Mesenchymal stem cell (in vitro differentiated cells and primary cell): Measurements from ENCODE around the gene ATL2.

Experiments
- DNase-seq: peaks from one replicate; pipeline ENCODE4 v3.0.0-alpha.2; 2013
- H2AFZ ChIP-seq: one replicate; pipeline ENCODE4 v1.6.1; 2013; ENCODE audit warnings: low read depth, mild to moderate bottlenecking, control low read depth, inconsistent platforms, low read length, moderate library complexity
- H2AK5ac ChIP-seq: 2 replicates; pipeline ENCODE4 v1.6.1; 2013; ENCODE audit warnings: low read length, moderate library complexity, mild to moderate bottlenecking, inconsistent platforms; ENCODE audit not compliant: severe bottlenecking
- H2BK120ac ChIP-seq: one replicate; pipeline ENCODE4 v1.6.1; 2013; ENCODE audit warnings: low read depth, mild to moderate bottlenecking, inconsistent platforms, low read length, moderate library complexity
- H2BK12ac ChIP-seq, 2 experiments: one replicate each; pipeline ENCODE4 v1.6.1; 2013; ENCODE audit warnings: inconsistent platforms in 2 of 2, low read length in 2 of 2, mild to moderate bottlenecking in 2 of 2, moderate library complexity in 2 of 2, control low read depth in 1 of 2
- H2BK15ac ChIP-seq: one replicate; pipeline ENCODE4 v1.6.1; 2013; ENCODE audit warnings: mild to moderate bottlenecking, low read depth, inconsistent platforms; ENCODE audit not compliant: poor library complexity, severe bottlenecking
- H2BK5ac ChIP-seq: 2 replicates; pipeline ENCODE4 v1.6.1; 2013; ENCODE audit warnings: low read depth, mild to moderate bottlenecking, low read length, control low read depth, inconsistent platforms; ENCODE audit not compliant: poor library complexity, severe bottlenecking
- H3K14ac ChIP-seq, 2 experiments: one replicate each; pipeline ENCODE4 v1.6.1; 2013; ENCODE audit warnings: inconsistent platforms in 2 of 2, low read length in 2 of 2, control low read depth in 1 of 2, mild to moderate bottlenecking in 1 of 2, moderate library complexity in 1 of 2
- H3K18ac ChIP-seq, 2 experiments: one replicate each; pipeline ENCODE4 v1.6.1; 2013; ENCODE audit warnings: inconsistent platforms in 2 of 2, low read length in 2 of 2, control low read depth in 1 of 2, low read depth in 1 of 2, mild to moderate bottlenecking in 1 of 2
- H3K23ac ChIP-seq, 2 experiments: one replicate each; pipeline ENCODE4 v1.6.1; 2013; ENCODE audit warnings: inconsistent platforms in 2 of 2, low read length in 2 of 2, mild to moderate bottlenecking in 2 of 2, moderate library complexity in 2 of 2, control low read depth in 1 of 2
- H3K27ac ChIP-seq: 2 replicates; pipeline ENCODE4 v1.5.1; 2013; ENCODE audit warnings: mild to moderate bottlenecking, moderate library complexity, low read length, control low read depth, inconsistent platforms; ENCODE audit not compliant: poor library complexity, severe bottlenecking
- H3K27me3 ChIP-seq, 2 experiments: 2 replicates each; pipeline versions ENCODE4 v1.6.1 to v1.7.0; 2013; ENCODE audit warnings: low read length in 2 of 2, mild to moderate bottlenecking in 2 of 2, moderate library complexity in 2 of 2, control low read depth in 1 of 2, inconsistent platforms in 1 of 2; ENCODE audit not compliant: control insufficient read depth in 1 of 2, insufficient read depth in 1 of 2
- H3K36me3 ChIP-seq, 2 experiments: 2 replicates each; pipeline versions ENCODE4 v1.6.1 to v1.7.0; 2013; ENCODE audit warnings: low read length in 2 of 2, control low read depth in 1 of 2, inconsistent platforms in 1 of 2, low read depth in 1 of 2, mild to moderate bottlenecking in 1 of 2; ENCODE audit not compliant: insufficient read depth in 2 of 2, control insufficient read depth in 1 of 2
- H3K4ac ChIP-seq, 2 experiments: one replicate each; pipeline ENCODE4 v1.6.1; 2013; ENCODE audit warnings: inconsistent platforms in 2 of 2, low read length in 2 of 2, mild to moderate bottlenecking in 2 of 2, moderate library complexity in 2 of 2, control low read depth in 1 of 2, low read depth in 1 of 2
- H3K4me1 ChIP-seq: 2 replicates; pipeline ENCODE4 v1.6.1; 2013; ENCODE audit warnings: low read depth, low read length, control low read depth; ENCODE audit not compliant: control insufficient read depth, insufficient read depth
- H3K4me2 ChIP-seq: 2 replicates; pipeline ENCODE4 v1.6.1; 2013; ENCODE audit warnings: low read length, mild to moderate bottlenecking, inconsistent platforms; ENCODE audit not compliant: poor library complexity, severe bottlenecking
- H3K4me3 ChIP-seq, 2 experiments: 2 replicates each; pipeline versions ENCODE4 v1.5.1 to v1.7.0; 2013; ENCODE audit warnings: low read length in 2 of 2, mild to moderate bottlenecking in 2 of 2, control low read depth in 1 of 2, low read depth in 1 of 2; ENCODE audit not compliant: insufficient read depth in 1 of 2
- H3K79me1 ChIP-seq: replicated peaks from 2 replicates; pipeline ENCODE4 v1.6.1; 2013; ENCODE audit warnings: mild to moderate bottlenecking, control low read depth, low read length, inconsistent platforms; ENCODE audit not compliant: poor library complexity, severe bottlenecking
- H3K9ac ChIP-seq: 2 replicates; pipeline ENCODE4 v1.7.0; 2013; ENCODE audit warnings: mild to moderate bottlenecking, low read length, moderate library complexity
- H3K9me3 ChIP-seq: 2 replicates; pipeline ENCODE4 v1.7.0; 2013; ENCODE audit warnings: mild to moderate bottlenecking, low read length; ENCODE audit not compliant: control insufficient read depth
- H4K8ac ChIP-seq: one replicate; pipeline ENCODE4 v1.6.1; 2013; ENCODE audit warnings: inconsistent platforms, mild to moderate bottlenecking, low read length, moderate library complexity
- H4K91ac ChIP-seq: one replicate; pipeline ENCODE4 v1.6.1; 2013; ENCODE audit warnings: mild to moderate bottlenecking, low read length, inconsistent platforms
- WGBS: methylation state at CpG from one replicate; pipeline ENCODE4 v1.1.7; 2013; ENCODE audit warnings: mixed read lengths; 5-methylcytosine and 5-hydroxymethylcytosine counted together

Gene ATL2

DNA sequence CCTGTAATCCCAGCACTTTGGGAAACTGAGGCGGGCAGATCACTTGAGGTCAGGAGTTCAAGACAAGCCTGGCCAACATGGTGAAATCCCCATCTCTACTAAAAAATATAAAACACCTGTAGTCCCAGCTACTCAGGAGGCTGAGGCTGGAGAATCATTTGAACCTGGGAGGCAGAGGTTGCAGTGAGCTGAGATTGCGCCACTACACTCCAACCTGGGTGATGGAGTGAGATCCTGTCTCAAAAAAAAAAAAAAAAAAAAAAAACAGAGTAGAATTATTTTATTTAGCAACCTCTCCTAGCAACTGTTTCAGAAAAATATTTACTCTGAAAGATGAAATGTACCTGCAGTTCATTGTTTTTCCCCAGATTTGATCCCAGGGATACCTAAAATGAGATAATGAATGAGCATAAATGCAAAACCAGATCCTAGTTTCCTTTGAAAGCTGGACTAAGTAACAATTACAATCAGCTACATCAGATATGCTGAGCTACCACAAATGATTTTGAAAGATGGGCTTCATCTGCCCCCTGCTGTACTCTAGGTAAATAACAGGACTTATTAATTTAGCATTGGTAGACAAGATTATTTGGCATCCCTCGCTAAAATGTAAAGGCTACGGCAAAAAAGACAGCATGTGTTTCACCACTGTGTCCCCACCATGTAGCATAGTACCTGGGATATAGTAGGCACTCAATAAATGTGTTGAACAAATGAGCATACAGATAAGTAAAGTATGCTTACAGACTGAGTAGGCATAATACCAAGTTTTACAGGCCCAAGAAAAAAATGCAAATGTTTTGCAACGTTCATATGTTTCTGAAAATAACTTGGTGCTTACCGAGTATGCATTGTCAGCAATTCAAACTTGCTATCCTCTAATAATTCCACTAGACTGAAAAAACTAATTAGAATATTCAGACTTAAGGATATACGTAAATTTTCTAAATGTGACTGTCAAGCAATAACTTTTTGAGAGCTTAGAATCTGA, 102.5 kb downstream of the ATL2 start:
- Histone ChIP-seq H2BK12ac (no peak overlapping the region), H2AK5ac (peak overlapping the region; percentile 68), H2AFZ (no peak overlapping the region), H3K27ac (no peak overlapping the region), H2BK5ac (no peak overlapping the region), H3K4me2 (no peak overlapping the region), H3K27me3 (no peaks in the 10 kb centered on the region), H3K4ac (no peak overlapping the region), H3K14ac (no peak overlapping the region), H3K23ac (no peak overlapping the region), H3K9me3 (peaks cover 5% of the 10 kb centered on the region), H3K4me1 (peaks cover 8% of the 10 kb centered on the region), H2BK15ac (no peak overlapping the region), H3K79me1 (no peaks in the 10 kb centered on the region), H3K36me3 (no peaks in the 10 kb centered on the region), H3K18ac (no peak overlapping the region), H2BK120ac (no peak overlapping the region), H4K91ac (no peak overlapping the region), H4K8ac (no peak overlapping the region), H3K9ac (peak overlapping the region; percentile 73), H3K4me3 (no peak overlapping the region)
- peak; percentile 85 for DNase-seq
- WGBS = 72% methylated on average over 6 of the region's 7 CpGs

DNA sequence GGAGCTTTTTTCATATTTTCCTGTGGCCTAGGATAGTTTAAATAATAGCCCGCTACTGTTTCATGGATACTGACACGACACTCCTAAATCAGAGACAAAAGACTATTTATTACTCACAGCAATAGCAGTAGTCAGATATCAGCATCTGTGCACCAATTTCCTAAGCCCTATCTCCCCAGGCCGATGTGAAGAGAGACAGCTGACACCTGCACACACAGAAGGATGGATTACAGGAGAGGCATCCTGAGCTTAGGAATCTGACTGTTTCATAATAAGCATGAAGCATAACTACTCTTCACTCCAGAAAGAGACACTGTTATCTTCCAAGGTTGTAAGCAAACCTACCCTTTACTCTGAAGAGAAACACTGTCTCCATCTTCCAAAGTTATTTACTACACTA, 105.4 kb downstream of the ATL2 start:
- peaks cover 2% of the 10 kb centered on the region for H3K4me1 ChIP-seq
- DNase-seq = no peak
- H3K4me2 ChIP-seq = no peak overlapping the region
- no peak overlapping the region for H2AFZ ChIP-seq
- H3K9me3 ChIP-seq = no peaks in the 10 kb centered on the region
- H3K36me3 ChIP-seq = no peaks in the 10 kb centered on the region
- H2BK120ac ChIP-seq = no peak overlapping the region
- no peak overlapping the region for H2BK12ac ChIP-seq
- H3K18ac ChIP-seq = no peak overlapping the region
- no peak overlapping the region for H3K14ac ChIP-seq
- no peak overlapping the region for H3K4ac ChIP-seq
- H2BK15ac ChIP-seq = no peak overlapping the region
- WGBS = 98% methylated on average over 3 of the region's 3 CpGs
- H4K8ac ChIP-seq = no peak overlapping the region
- H2AK5ac ChIP-seq = no peak overlapping the region
- no peaks in the 10 kb centered on the region for H3K79me1 ChIP-seq
- no peak overlapping the region for H3K4me3 ChIP-seq
- H3K9ac ChIP-seq = no peak overlapping the region
- no peaks in the 10 kb centered on the region for H3K27me3 ChIP-seq
- H2BK5ac ChIP-seq = no peak overlapping the region
- no peak overlapping the region for H3K23ac ChIP-seq
- no peak overlapping the region for H3K27ac ChIP-seq
- H4K91ac ChIP-seq = no peak overlapping the region

- Histone ChIP-seq H2AK5ac (no peak overlapping the region), H3K4me1 (peaks cover 2% of the 10 kb centered on the region), H3K4ac (no peak overlapping the region), H3K27ac (no peak overlapping the region), H3K23ac (no peak overlapping the region), H4K8ac (no peak overlapping the region), H2AFZ (no peak overlapping the region), H3K9ac (no peak overlapping the region), H3K79me1 (no peaks in the 10 kb centered on the region), H2BK15ac (no peak overlapping the region), H3K36me3 (no peaks in the 10 kb centered on the region), H3K4me3 (no peak overlapping the region), H3K14ac (no peak overlapping the region), H3K9me3 (no peaks in the 10 kb centered on the region), H3K4me2 (no peak overlapping the region), H2BK5ac (no peak overlapping the region), H4K91ac (no peak overlapping the region), H3K27me3 (no peaks in the 10 kb centered on the region), H2BK120ac (no peak overlapping the region), H2BK12ac (no peak overlapping the region), H3K18ac (no peak overlapping the region)
- DNase-seq = no peak
- no CpG with 5 or more reads among the region's 1 CpG for WGBS
Measured at GRCh38 chr2:38269421-38269820, 107.7 kb downstream of the ATL2 start.

- no peak overlapping the region for H2BK5ac ChIP-seq
- H2BK15ac ChIP-seq = no peak overlapping the region
- H3K79me1 ChIP-seq = no peaks in the 10 kb centered on the region
- WGBS = 97% methylated on average over 3 of the region's 3 CpGs
- H2AFZ ChIP-seq = no peak overlapping the region
- no peak overlapping the region for H4K91ac ChIP-seq
- no peaks in the 10 kb centered on the region for H3K9me3 ChIP-seq
- no peak overlapping the region for H2BK120ac ChIP-seq
- H3K14ac ChIP-seq = no peak overlapping the region
- H3K18ac ChIP-seq = no peak overlapping the region
- no peak overlapping the region for H3K9ac ChIP-seq
- H3K27me3 ChIP-seq = no peaks in the 10 kb centered on the region
- H3K4ac ChIP-seq = no peak overlapping the region
- no peaks in the 10 kb centered on the region for H3K36me3 ChIP-seq
- H3K23ac ChIP-seq = no peak overlapping the region
- no peak overlapping the region for H2BK12ac ChIP-seq
- no peak for DNase-seq
- no peak overlapping the region for H4K8ac ChIP-seq
- peaks cover 2% of the 10 kb centered on the region for H3K4me1 ChIP-seq
- no peak overlapping the region for H3K4me3 ChIP-seq
- no peak overlapping the region for H3K4me2 ChIP-seq
- no peak overlapping the region for H2AK5ac ChIP-seq
- H3K27ac ChIP-seq = no peak overlapping the region
Measured at GRCh38 chr2:38268691-38269327, 108.3 kb downstream of the ATL2 start.
